Fibroblast of villous mesenchyme (primary cell): ENCODE results near the gene SRC. TPM values are rescaled to one million over a fixed set of nuclear protein-coding genes. Genes with fewer than 3 reads are reported as not detected.

Experiments used
- DNase-seq: peaks from one replicate; pipeline ENCODE4 v3.0.0-alpha.2; 2010; ENCODE audit warnings: low read depth
- H3K4me3 ChIP-seq: 2 replicates; pipeline ENCODE4 v1.5.1; 2011; ENCODE audit warnings: low read depth, mild to moderate bottlenecking, low read length
- CTCF ChIP-seq: IDR thresholded peaks from 2 replicates; pipeline ENCODE4 v1.5.1; 2012; ENCODE audit warnings: low read depth, mild to moderate bottlenecking, low read length; ENCODE audit not compliant: insufficient read depth
- total RNA-seq: library from RNA; depleted of rRNA; stranded (reverse); fragments of >200 nt; gene quantifications from 2 replicates; pipeline ENCODE4 v1.2.3, GENCODE V29; 2012

SRC gene
- total RNA-seq, 1 donor: 20.3 TPM

- TF ChIP-seq CTCF: no peak
- no peak overlapping the region for H3K4me3 ChIP-seq
- DNase-seq: no peak
Measured at GRCh38 chr20:37446286-37447032, 100.5 kb downstream of the SRC start.

GRCh38 chr20:37447688-37448087, 101.7 kb downstream of the SRC start:
- DNase-seq: no peak
- H3K4me3 ChIP-seq: no peak overlapping the region
- no peak for TF ChIP-seq CTCF

GRCh38 chr20:37449276-37449675, 103.3 kb downstream of the SRC start:
- no peak for DNase-seq
- no peak for TF ChIP-seq CTCF
- no peak overlapping the region for H3K4me3 ChIP-seq

DNA sequence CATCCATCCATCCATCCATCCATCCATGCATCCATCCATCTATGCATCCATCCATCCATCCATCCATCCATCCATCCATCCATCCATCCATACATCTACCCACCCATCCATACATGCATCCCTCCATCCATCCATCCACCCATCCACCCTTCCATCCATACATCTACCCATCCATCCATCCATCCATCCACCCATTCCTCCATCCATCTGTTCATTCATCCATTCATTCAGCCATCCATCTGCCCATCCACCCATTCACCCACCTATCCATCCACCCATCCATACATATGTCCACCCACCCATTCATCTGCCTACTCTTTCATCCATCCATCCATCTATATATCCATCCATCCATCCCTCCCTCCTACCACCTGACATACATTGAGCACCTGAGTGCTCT, 104.4 kb downstream of the SRC start:
- no peak for TF ChIP-seq CTCF
- H3K4me3 ChIP-seq: no peak overlapping the region
- DNase-seq: no peak

DNA sequence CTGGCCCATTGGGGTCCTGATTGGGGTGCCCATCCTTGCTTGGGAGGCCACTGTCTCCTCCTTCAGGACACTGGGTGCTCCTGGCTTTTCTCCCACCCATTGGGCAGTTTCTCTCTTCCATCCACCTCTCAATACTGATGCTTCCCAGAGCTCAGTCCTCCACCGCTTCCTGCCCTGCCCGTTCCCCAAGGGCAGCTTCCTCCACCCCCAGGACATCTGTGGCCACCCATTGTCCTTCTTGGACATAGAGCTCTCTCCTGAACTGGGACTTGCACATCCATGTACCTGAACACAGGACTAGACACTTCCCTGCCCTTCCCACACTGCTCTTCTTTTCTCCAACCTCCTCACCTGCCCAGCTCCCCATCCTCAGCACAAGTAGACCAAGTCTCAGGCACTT, 105.7 kb downstream of the SRC start:
- DNase-seq: no peak
- no peak overlapping the region for H3K4me3 ChIP-seq
- TF ChIP-seq CTCF: no peak

GRCh38 chr20:37452236-37452635, 106.3 kb downstream of the SRC start:
- TF ChIP-seq CTCF: no peak
- H3K4me3 ChIP-seq: no peak overlapping the region
- no peak for DNase-seq

GRCh38 chr20:37453288-37453687, 107.3 kb downstream of the SRC start:
- TF ChIP-seq CTCF: no peak
- H3K4me3 ChIP-seq: no peak overlapping the region
- no peak for DNase-seq
